HL-60/S4 (cell line): ENCODE measurements around the gene ZP1.

Experiments used
- in situ Hi-C: fragments of 300-500 bp; cut with MboI; formaldehyde crosslinking; loops from 2 replicates; pipeline ENCODE4 v1.14.3; 2022; ENCODE audit warnings: low sequenced_read_pairs

The ZP1 gene

GRCh38 chr11:60857378-60858232 is 9.7 kb upstream of the ZP1 start:
- in situ Hi-C loops, result no loop called here

GRCh38 chr11:60858236-60858635 is 9.1 kb upstream of the ZP1 start:
- in situ Hi-C loops, result no loop called here

GRCh38 chr11:60858731-60859464 is 8.4 kb upstream of the ZP1 start:
- in situ Hi-C loops, result no loop called here

GRCh38 chr11:60859616-60860250 is 7.6 kb upstream of the ZP1 start:
- in situ Hi-C loops, result no loop called here

GRCh38 chr11:60860943-60861342 is 6.4 kb upstream of the ZP1 start:
- in situ Hi-C loops, result no loop called here

GRCh38 chr11:60862171-60862570 is 5.2 kb upstream of the ZP1 start:
- in situ Hi-C loops, result no loop called here

- in situ Hi-C loops, result no loop called here
Measured at GRCh38 chr11:60863550-60864521, 3.5 kb upstream of the ZP1 start.

GRCh38 chr11:60864856-60865513 is 2.4 kb upstream of the ZP1 start:
- in situ Hi-C loops, result no loop called here

GRCh38 chr11:60867871-60868681 is 734 bp downstream of the ZP1 start:
- in situ Hi-C loops, result no loop called here

GRCh38 chr11:60868682-60869450 is 1.5 kb downstream of the ZP1 start:
- in situ Hi-C loops, result no loop called here

- in situ Hi-C loops, result no loop called here
Measured at GRCh38 chr11:60869451-60869825, 2.1 kb downstream of the ZP1 start.

- in situ Hi-C loops, result no loop called here
Measured at GRCh38 chr11:60870276-60870675, 2.9 kb downstream of the ZP1 start.

GRCh38 chr11:60870733-60871377 is 3.5 kb downstream of the ZP1 start:
- in situ Hi-C loops, result no loop called here

- in situ Hi-C loops, result no loop called here
Measured at GRCh38 chr11:60871378-60872061, 4.2 kb downstream of the ZP1 start.

GRCh38 chr11:60872124-60872960 is 5.0 kb downstream of the ZP1 start:
- in situ Hi-C loops, result no loop called here

- in situ Hi-C loops, result no loop called here
Measured at GRCh38 chr11:60872961-60873524, 5.7 kb downstream of the ZP1 start.
